ENCODE results near the gene CSTF1. TPM values are rescaled to one million over a fixed set of nuclear protein-coding genes. Genes with fewer than 3 reads are reported as not detected.

CSTF1 gene
- total and polyA plus RNA-seq, 12 donors = 5.1 to 53.1 (median 32.8) TPM

DNA sequence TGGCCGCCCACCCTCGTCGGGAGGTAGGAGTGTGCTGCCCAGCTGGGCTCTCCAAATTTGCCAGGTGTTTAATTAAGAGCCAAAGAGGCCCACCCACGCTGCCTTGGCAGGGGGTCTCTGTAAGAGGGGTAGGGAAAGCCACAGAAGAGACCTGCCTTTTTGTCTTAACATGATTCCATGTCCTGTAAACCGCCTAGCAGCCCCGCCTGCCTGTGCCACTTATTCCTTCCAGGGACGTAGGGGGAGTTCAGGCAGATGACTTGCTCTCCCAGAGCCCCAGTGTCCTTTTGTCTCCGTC is 31.6 kb upstream of the CSTF1 start:
- 73 to 84% (median 81%) methylated on average over 4 to 8 of the region's 8 CpGs for WGBS, 4 donors
- no peaks in the 10 kb centered on the region for H3K9me3 ChIP-seq (replicated peaks in 1 of 3)
- TF ChIP-seq POLR2A (IDR thresholded peaks at IDR 0.05) (no peak), CTCF (IDR thresholded peaks at IDR 0.05) (no peak)
- H3K27me3 ChIP-seq = no peaks in the 10 kb centered on the region
- peaks cover 0 to 11% of the 10 kb centered on the region in 2 donors for H3K36me3 ChIP-seq (replicated peaks in 1 of 2)
- peak overlapping the region in 1 of 4 donors; percentile 98 for H3K4me3 ChIP-seq
- H3K4me1 ChIP-seq (replicated peaks in 1 of 2) = peaks cover 22 to 48% of the 10 kb centered on the region in 2 donors
- H3K27ac ChIP-seq = peak overlapping the region in 3 of 5 donors; percentile 87 to 95 (median 89)
- intact Hi-C loops (cut with DNase I) = no loop called here
- DNase-seq = no peak

DNA sequence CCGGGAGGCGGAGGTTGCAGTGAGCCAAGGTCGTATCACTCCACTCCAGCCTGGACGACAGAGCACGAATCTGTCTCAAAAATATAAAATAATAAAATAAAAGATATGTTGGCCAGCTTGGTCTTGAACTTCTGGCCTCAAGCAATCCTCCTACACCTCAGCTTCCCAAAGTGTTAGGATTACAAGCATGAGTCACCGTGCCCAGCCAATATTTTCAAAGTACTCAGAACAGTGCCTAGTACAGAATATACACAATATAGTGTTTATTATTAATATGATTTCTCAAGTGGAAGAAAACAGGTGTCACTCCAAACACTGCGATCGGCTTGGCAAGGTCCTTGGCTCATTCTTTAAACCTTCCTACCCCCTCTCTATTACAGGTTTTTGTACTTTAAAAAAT is 30.5 kb upstream of the CSTF1 start:
- 74 to 78% (median 77%) methylated on average over 8 of the region's 8 CpGs for WGBS, 4 donors

DNA sequence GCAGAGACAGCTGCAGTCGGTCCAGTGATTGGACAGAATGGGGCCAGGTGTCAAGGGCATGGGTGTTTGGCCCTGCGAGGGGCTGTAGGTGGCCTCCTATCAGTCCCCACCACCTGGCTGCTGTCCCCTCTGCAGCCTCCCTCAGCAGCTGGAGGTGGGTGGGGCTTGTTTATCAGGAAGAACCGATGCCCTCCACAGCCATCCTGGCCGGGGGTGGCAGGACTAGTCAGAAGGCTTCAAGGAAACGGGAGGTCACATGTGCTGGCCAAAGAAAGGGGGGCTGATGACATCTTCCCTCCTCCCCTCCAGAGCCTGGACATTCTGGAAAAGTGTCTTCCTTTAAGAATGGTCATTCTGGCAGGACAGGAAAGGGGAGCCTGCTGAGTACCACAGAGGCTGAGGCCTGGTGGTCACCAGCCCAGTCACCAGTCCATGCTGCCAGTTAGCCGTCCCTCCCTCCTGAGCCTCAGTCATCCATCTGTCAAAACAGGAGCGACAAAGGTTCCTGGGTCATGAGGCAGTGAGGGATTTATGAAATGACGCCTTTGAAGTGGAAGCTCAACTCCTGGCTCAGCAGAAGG is 29.5 kb upstream of the CSTF1 start:
- no peak overlapping the region for H3K4me3 ChIP-seq
- TF ChIP-seq POLR2A (IDR thresholded peaks at IDR 0.05) = peak in 1 of 2 donors; percentile 30
- TF ChIP-seq CTCF (IDR thresholded peaks at IDR 0.05) = no peak
- peak; percentile 47 to 84 (median 79) for DNase-seq
- peaks cover 22 to 48% of the 10 kb centered on the region in 2 donors for H3K4me1 ChIP-seq (replicated peaks in 1 of 2)
- no peaks in the 10 kb centered on the region for H3K27me3 ChIP-seq
- H3K9me3 ChIP-seq (replicated peaks in 1 of 3) = no peaks in the 10 kb centered on the region
- H3K27ac ChIP-seq = peak overlapping the region in 4 of 5 donors; percentile 10 to 95 (median 68)
- intact Hi-C loops (cut with DNase I) = no loop called here
- peaks cover 0 to 29% of the 10 kb centered on the region in 2 donors for H3K36me3 ChIP-seq (replicated peaks in 1 of 2)
- 13 to 22% (median 17%) methylated on average over 5 to 8 of the region's 8 CpGs for WGBS, 4 donors

More for the DNA sequence above, 30.5 kb upstream of the CSTF1 start:
- peaks cover 22 to 48% of the 10 kb centered on the region in 2 donors for H3K4me1 ChIP-seq (replicated peaks in 1 of 2)
- TF ChIP-seq CTCF (IDR thresholded peaks at IDR 0.05) = no peak
- H3K9me3 ChIP-seq (replicated peaks in 1 of 3) = no peaks in the 10 kb centered on the region
- no peaks in the 10 kb centered on the region for H3K27me3 ChIP-seq
- H3K36me3 ChIP-seq (replicated peaks in 1 of 2) = peaks cover 0 to 21% of the 10 kb centered on the region in 2 donors
- H3K27ac ChIP-seq = peak overlapping the region in 3 of 5 donors; percentile 26 to 95 (median 87)
- DNase-seq = no peak
- H3K4me3 ChIP-seq = no peak overlapping the region
- intact Hi-C loops (cut with DNase I) = no loop called here

DNA sequence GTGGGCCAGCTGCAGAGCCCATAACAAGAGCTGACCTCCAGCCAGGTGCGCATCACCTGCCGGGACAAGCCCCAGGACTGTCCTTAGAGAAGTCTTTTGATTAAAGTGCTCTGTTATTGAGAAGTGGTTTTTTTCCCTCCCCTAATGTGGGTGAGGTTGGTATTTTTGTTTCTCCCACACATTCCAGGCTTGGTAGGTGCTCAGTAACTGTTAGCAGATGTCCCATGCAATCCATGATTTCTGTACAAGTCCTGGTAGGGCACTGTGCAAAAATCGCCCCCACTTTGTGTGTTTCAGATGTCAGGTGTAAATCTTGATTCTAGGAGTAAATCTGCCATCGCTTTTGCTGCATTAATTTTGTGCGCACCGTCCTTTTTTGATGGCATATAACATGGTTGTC is 29.0 kb upstream of the CSTF1 start:
- intact Hi-C loops (cut with DNase I) = no loop called here
- peak overlapping the region in 4 of 5 donors; percentile 10 to 95 (median 68) for H3K27ac ChIP-seq
- peaks cover 0 to 35% of the 10 kb centered on the region in 2 donors for H3K36me3 ChIP-seq (replicated peaks in 1 of 2)
- no peak for DNase-seq
- H3K9me3 ChIP-seq (replicated peaks in 1 of 3) = no peaks in the 10 kb centered on the region
- no peaks in the 10 kb centered on the region for H3K27me3 ChIP-seq
- H3K4me1 ChIP-seq (replicated peaks in 1 of 2) = peaks cover 22 to 43% of the 10 kb centered on the region in 2 donors
- 63 to 86% (median 86%) methylated on average over 6 of the region's 6 CpGs for WGBS, 4 donors
- no peak for TF ChIP-seq CTCF (IDR thresholded peaks at IDR 0.05)
- no peak for TF ChIP-seq POLR2A (IDR thresholded peaks at IDR 0.05)
- no peak overlapping the region for H3K4me3 ChIP-seq

Measured in adrenal gland (tissue), 12 donors.